Stimulated activated CD8-positive, alpha-beta memory T cell treated with anti-CD3 and anti-CD28 coated beads, Interleukin-4, amount 100 ng/mL, for 48 hours (primary cell): ENCODE results near the gene CEP85L.
"Not testable (repeated sequence)": the region's sequence is repeated elsewhere in the genome, so short reads cannot be mapped to it uniquely, and the experiment has no call there.

Source experiments
- DNase-seq: peaks from one replicate; pipeline ENCODE4 v3.0.0-alpha.2; 2020

The CEP85L gene

GRCh38 chr6:118489990-118490389, 161.4 kb downstream of the CEP85L start:
- DNase-seq: no peak

- no peak for DNase-seq
Observed at GRCh38 chr6:118488631-118489030, 162.8 kb downstream of the CEP85L start.

- DNase-seq: no peak
Observed at GRCh38 chr6:118485601-118486550, 165.5 kb downstream of the CEP85L start.

GRCh38 chr6:118476551-118476950, 174.8 kb downstream of the CEP85L start:
- DNase-seq: no peak

- no peak for DNase-seq
Observed at GRCh38 chr6:118473266-118473665, 178.1 kb downstream of the CEP85L start.

- no peak for DNase-seq
Observed at GRCh38 chr6:118469468-118469867, 181.9 kb downstream of the CEP85L start.

GRCh38 chr6:118468682-118469465, 182.5 kb downstream of the CEP85L start:
- DNase-seq: no peak

- no peak for DNase-seq
Observed at GRCh38 chr6:118467181-118467580, 184.2 kb downstream of the CEP85L start.

GRCh38 chr6:118464620-118465019, 186.8 kb downstream of the CEP85L start:
- DNase-seq: no peak

GRCh38 chr6:118460958-118461470, 190.4 kb downstream of the CEP85L start:
- no peak for DNase-seq

- DNase-seq: no peak
Observed at GRCh38 chr6:118456982-118457381, 194.4 kb downstream of the CEP85L start.

- no peak for DNase-seq
Observed at GRCh38 chr6:118451839-118452238, 199.6 kb downstream of the CEP85L start.

- no peak for DNase-seq
Observed at GRCh38 chr6:118444796-118445195, 206.6 kb downstream of the CEP85L start.

- DNase-seq: no peak
Observed at GRCh38 chr6:118436482-118436881, 214.9 kb downstream of the CEP85L start.

- DNase-seq: not testable (repeated sequence)
Observed at GRCh38 chr6:118434147-118434546, 217.2 kb downstream of the CEP85L start.

- not testable (repeated sequence) for DNase-seq
Observed at GRCh38 chr6:118421312-118421711, 230.1 kb downstream of the CEP85L start.

- no peak for DNase-seq
Observed at GRCh38 chr6:118419448-118420394, 231.7 kb downstream of the CEP85L start.
